Glutamatergic neuron (in vitro differentiated cells): ENCODE measurements around the gene TANC1. TPM values are rescaled to one million over a fixed set of nuclear protein-coding genes. Genes with fewer than 3 reads are reported as not detected.

ENCODE experiments used
- DNase-seq: peaks from one replicate; pipeline ENCODE4 v3.0.0; 2022
- H3K27ac Mint-ChIP-seq: one replicate; pipeline ENCODE4 v1.8.0; 2020; ENCODE audit warnings: mild to moderate bottlenecking, mixed read lengths, inconsistent platforms; ENCODE audit not compliant: unreplicated experiment
- H3K27me3 Mint-ChIP-seq: one replicate; pipeline ENCODE4 v1.8.0; 2020; ENCODE audit warnings: mild to moderate bottlenecking, moderate library complexity, mixed read lengths, inconsistent platforms; ENCODE audit not compliant: unreplicated experiment
- H3K36me3 Mint-ChIP-seq: one replicate; pipeline ENCODE4 v1.8.0; 2020; ENCODE audit warnings: mild to moderate bottlenecking, mixed read lengths, inconsistent platforms; ENCODE audit not compliant: unreplicated experiment
- H3K4me1 Mint-ChIP-seq: one replicate; pipeline ENCODE4 v1.8.0; 2020; ENCODE audit warnings: mild to moderate bottlenecking, low read depth, mixed read lengths, inconsistent platforms; ENCODE audit not compliant: unreplicated experiment
- H3K4me3 Mint-ChIP-seq: one replicate; pipeline ENCODE4 v1.8.0; 2020; ENCODE audit warnings: mild to moderate bottlenecking, mixed read lengths, inconsistent platforms; ENCODE audit not compliant: unreplicated experiment
- H3K9me3 Mint-ChIP-seq: one replicate; pipeline ENCODE4 v1.8.0; 2020; ENCODE audit warnings: mild to moderate bottlenecking, moderate library complexity, mixed read lengths, inconsistent platforms; ENCODE audit not compliant: unreplicated experiment
- CTCF ChIP-seq: fragments of 200-600 bp; sonication (generic); IDR thresholded peaks from one replicate; pipeline ENCODE4 v1.5.0; 2021; ENCODE audit not compliant: partially characterized antibody, unreplicated experiment
- total RNA-seq: library from RNA; stranded (reverse); fragmentation: NEBNext Ultra II Directional; extraction: Animal tissue kit (Norgen Biotek cat#: 25700); gene quantifications from one replicate; pipeline ENCODE4 v1.2.1, GENCODE V29; 2021; ENCODE audit not compliant: unreplicated experiment

The TANC1 gene
- total RNA-seq, 1 donor from 2014 or later, result 14.9 TPM

- no peak for TF ChIP-seq CTCF
- DNase-seq, result no peak
- H3K9me3 Mint-ChIP-seq, result no peaks in the 10 kb centered on the region
- H3K4me1 Mint-ChIP-seq, result peaks cover 18% of the 10 kb centered on the region
- H3K27me3 Mint-ChIP-seq, result no peaks in the 10 kb centered on the region
- no peak overlapping the region for H3K27ac Mint-ChIP-seq
- H3K36me3 Mint-ChIP-seq, result no peaks in the 10 kb centered on the region
- H3K4me3 Mint-ChIP-seq, result no peak overlapping the region
Observed at GRCh38 chr2:159151198-159152127, 183.0 kb downstream of the TANC1 start.

- H3K4me3 Mint-ChIP-seq, result no peak overlapping the region
- H3K36me3 Mint-ChIP-seq, result no peaks in the 10 kb centered on the region
- no peak overlapping the region for H3K27ac Mint-ChIP-seq
- H3K4me1 Mint-ChIP-seq, result peaks cover 18% of the 10 kb centered on the region
- no peaks in the 10 kb centered on the region for H3K27me3 Mint-ChIP-seq
- no peak for DNase-seq
- no peak for TF ChIP-seq CTCF
- H3K9me3 Mint-ChIP-seq, result no peaks in the 10 kb centered on the region
Observed at GRCh38 chr2:159152128-159152778, 183.8 kb downstream of the TANC1 start.

GRCh38 chr2:159153063-159153462 lies 184.6 kb downstream of the TANC1 start:
- H3K4me1 Mint-ChIP-seq, result peaks cover 11% of the 10 kb centered on the region
- no peaks in the 10 kb centered on the region for H3K36me3 Mint-ChIP-seq
- no peak for TF ChIP-seq CTCF
- H3K4me3 Mint-ChIP-seq, result no peak overlapping the region
- no peak for DNase-seq
- no peaks in the 10 kb centered on the region for H3K27me3 Mint-ChIP-seq
- no peaks in the 10 kb centered on the region for H3K9me3 Mint-ChIP-seq
- no peak overlapping the region for H3K27ac Mint-ChIP-seq

GRCh38 chr2:159153463-159153862 lies 185.0 kb downstream of the TANC1 start:
- no peak for DNase-seq
- H3K27me3 Mint-ChIP-seq, result no peaks in the 10 kb centered on the region
- H3K4me3 Mint-ChIP-seq, result no peak overlapping the region
- TF ChIP-seq CTCF, result no peak
- no peak overlapping the region for H3K27ac Mint-ChIP-seq
- peaks cover 10% of the 10 kb centered on the region for H3K4me1 Mint-ChIP-seq
- no peaks in the 10 kb centered on the region for H3K36me3 Mint-ChIP-seq
- H3K9me3 Mint-ChIP-seq, result no peaks in the 10 kb centered on the region

- Mint-ChIP-seq H3K4me1 (peaks cover 10% of the 10 kb centered on the region), H3K27me3 (no peaks in the 10 kb centered on the region), H3K4me3 (no peak overlapping the region), H3K27ac (no peak overlapping the region), H3K9me3 (no peaks in the 10 kb centered on the region), H3K36me3 (no peaks in the 10 kb centered on the region)
- TF ChIP-seq CTCF, result no peak
- no peak for DNase-seq
Observed at GRCh38 chr2:159153951-159154350, 185.5 kb downstream of the TANC1 start.
